ENCODE results near the gene PCLO.
"Not testable (repeated sequence)": the region's sequence is repeated elsewhere in the genome, so short reads cannot be mapped to it uniquely, and the experiment has no call there.

Gene PCLO

GRCh38 chr7:83040484-83040883 is 122.2 kb downstream of the PCLO start:
- no peak for DNase-seq

GRCh38 chr7:83038787-83039186 is 123.9 kb downstream of the PCLO start:
- no peak for DNase-seq

- DNase-seq = no peak
These were observed 125.8 kb downstream of the PCLO start for GRCh38 chr7:83036721-83037380.

- no peak for DNase-seq
These were observed 126.6 kb downstream of the PCLO start for GRCh38 chr7:83036130-83036529.

- no peak for DNase-seq
These were observed 130.5 kb downstream of the PCLO start for GRCh38 chr7:83032195-83032594.

GRCh38 chr7:83023817-83024665 is 138.6 kb downstream of the PCLO start:
- not testable (repeated sequence) for DNase-seq

- no peak for DNase-seq
These were observed 141.7 kb downstream of the PCLO start for GRCh38 chr7:83021032-83021431.

- DNase-seq = no peak
These were observed 142.5 kb downstream of the PCLO start for GRCh38 chr7:83020161-83020560.

GRCh38 chr7:83015916-83016315 is 146.8 kb downstream of the PCLO start:
- DNase-seq = no peak

- DNase-seq = no peak
These were observed 148.1 kb downstream of the PCLO start for GRCh38 chr7:83014546-83014945.

- DNase-seq = no peak
These were observed 150.7 kb downstream of the PCLO start for GRCh38 chr7:83011954-83012353.

- DNase-seq = no peak
These were observed 157.3 kb downstream of the PCLO start for GRCh38 chr7:83005410-83005809.

GRCh38 chr7:83001362-83002040 is 161.2 kb downstream of the PCLO start:
- no peak for DNase-seq

- no peak for DNase-seq
These were observed 164.2 kb downstream of the PCLO start for GRCh38 chr7:82998436-82998835.

GRCh38 chr7:82985144-82985802 is 177.4 kb downstream of the PCLO start:
- DNase-seq = no peak

GRCh38 chr7:82980130-82980788 is 182.4 kb downstream of the PCLO start:
- no peak for DNase-seq

- DNase-seq = no peak
These were observed 186.7 kb downstream of the PCLO start for GRCh38 chr7:82975811-82976468.

GRCh38 chr7:82972135-82972534 is 190.5 kb downstream of the PCLO start:
- no peak for DNase-seq

GRCh38 chr7:82965088-82966036 is 197.3 kb downstream of the PCLO start:
- no peak for DNase-seq

- no peak for DNase-seq
These were observed 198.4 kb downstream of the PCLO start for GRCh38 chr7:82964150-82964882.

All from central memory CD4-positive, alpha-beta T cell (primary cell).